Smooth muscle cell (in vitro differentiated cells): ENCODE measurements around the gene STUB1. TPM values are rescaled to one million over a fixed set of nuclear protein-coding genes. Genes with fewer than 3 reads are reported as not detected.

ENCODE experiments used
- DNase-seq: peaks from one replicate; lab custom pipeline; 2025; ENCODE audit not compliant: unreplicated experiment; lab: John Stamatoyannopoulos, UW
- H2AFZ ChIP-seq: fragments of 200-600 bp; sonication (generic); 2 replicates; pipeline ENCODE4 v1.6.0; 2016; ENCODE audit warnings: antibody characterized with exemption, low read depth, mild to moderate bottlenecking
- H3F3A ChIP-seq: fragments of 200-600 bp; sonication (generic); 2 replicates; pipeline ENCODE4 v1.6.0; 2017; ENCODE audit warnings: antibody characterized with exemption, low read depth
- H3K27ac ChIP-seq: fragments of 200-600 bp; sonication (generic); 2 replicates; pipeline ENCODE4 v1.5.1; 2016; ENCODE audit warnings: low read depth, mild to moderate bottlenecking
- H3K27me3 ChIP-seq: fragments of 200-600 bp; sonication (generic); 2 replicates; pipeline ENCODE4 v1.6.1; 2016; ENCODE audit warnings: low read depth, mild to moderate bottlenecking
- H3K36me3 ChIP-seq: fragments of 200-600 bp; sonication (generic); 2 replicates; pipeline ENCODE4 v1.5.1; 2016; ENCODE audit warnings: low read depth
- H3K4me1 ChIP-seq: fragments of 200-600 bp; sonication (generic); 2 replicates; pipeline ENCODE4 v1.5.1; 2016; ENCODE audit warnings: low read depth
- H3K4me2 ChIP-seq: fragments of 200-600 bp; sonication (generic); 2 replicates; pipeline ENCODE4 v1.6.0; 2016; ENCODE audit warnings: mild to moderate bottlenecking
- H3K4me3 ChIP-seq: fragments of 200-600 bp; sonication (generic); 2 replicates; pipeline ENCODE4 v1.5.1; 2016; ENCODE audit warnings: mild to moderate bottlenecking
- H3K79me2 ChIP-seq: fragments of 200-600 bp; sonication (generic); 2 replicates; pipeline ENCODE4 v1.6.0; 2016; ENCODE audit warnings: low read depth, mild to moderate bottlenecking
- H3K9ac ChIP-seq: fragments of 200-600 bp; sonication (generic); 2 replicates; pipeline ENCODE4 v1.6.0; 2016; ENCODE audit warnings: low read depth
- H3K9me3 ChIP-seq: fragments of 200-600 bp; sonication (generic); replicated peaks from 2 replicates; pipeline ENCODE4 v1.5.1; 2016; ENCODE audit warnings: low read depth
- H4K20me1 ChIP-seq: fragments of 200-600 bp; sonication (generic); 2 replicates; pipeline ENCODE4 v1.6.0; 2016; ENCODE audit warnings: low read depth
- CTCF ChIP-seq: fragments of 200-600 bp; sonication (generic); IDR thresholded peaks from 2 replicates; pipeline ENCODE4 v1.5.1; 2017; ENCODE audit warnings: borderline replicate concordance, mild to moderate bottlenecking, antibody characterized with exemption; ENCODE audit not compliant: insufficient read depth, poor library complexity, severe bottlenecking
- WGBS: methylation state at CpG from one replicate; pipeline ENCODE4 v1.1.7; 2016; ENCODE audit warnings: low lambda C conversion rate; 5-methylcytosine and 5-hydroxymethylcytosine counted together
- polyA plus RNA-seq: library from polyadenylated mRNA; unstranded; fragments of >200 nt; fragmentation: Nextera tagmentation; extraction: Ambion mirVana; gene quantifications from 2 replicates; pipeline ENCODE4 v1.2.1, GENCODE V29; 2016
- total RNA-seq: library from RNA; depleted of rRNA; stranded (reverse); fragments of >200 nt; gene quantifications from 2 replicates; pipeline ENCODE4 v1.2.3, GENCODE V29; 2014

Gene STUB1
- total and polyA plus RNA-seq, 2 experiments from 2014 or later, result 99.0 to 196 TPM

- Histone ChIP-seq H3K9ac (no peak overlapping the region), H3K36me3 (no peaks in the 10 kb centered on the region), H3K27ac (peak overlapping the region; percentile 74), H3K4me3 (peak overlapping the region; percentile 93), H3K27me3 (no peaks in the 10 kb centered on the region), H2AFZ (no peak overlapping the region), H4K20me1 (peaks cover 33% of the 10 kb centered on the region), H3K4me1 (peaks cover 18% of the 10 kb centered on the region), H3K79me2 (peaks cover 32% of the 10 kb centered on the region), H3K4me2 (peak overlapping the region; percentile 99), H3K9me3 (no peaks in the 10 kb centered on the region), H3F3A (no peaks in the 10 kb centered on the region)
- DNase-seq, result no peak
- no peak for TF ChIP-seq CTCF
- 92% methylated on average over 28 of the region's 28 CpGs for WGBS
Observed at GRCh38 chr16:681746-682427, 1.7 kb downstream of the STUB1 start.

GRCh38 chr16:682493-683395, 2.5 kb downstream of the STUB1 start:
- H3F3A ChIP-seq, result no peaks in the 10 kb centered on the region
- 93% methylated on average over 36 of the region's 36 CpGs for WGBS

GRCh38 chr16:683396-684070, 3.3 kb downstream of the STUB1 start:
- H4K20me1 ChIP-seq, result peaks cover 33% of the 10 kb centered on the region
- no peak for TF ChIP-seq CTCF
- peaks cover 18% of the 10 kb centered on the region for H3K4me1 ChIP-seq
- peak overlapping the region; percentile 95 for H3K4me2 ChIP-seq
- H3K27ac ChIP-seq, result peak overlapping the region; percentile 84
- H2AFZ ChIP-seq, result no peak overlapping the region
- H3K9me3 ChIP-seq, result no peaks in the 10 kb centered on the region
- peaks cover 32% of the 10 kb centered on the region for H3K79me2 ChIP-seq
- no peaks in the 10 kb centered on the region for H3K27me3 ChIP-seq
- DNase-seq, result no peak
- no peaks in the 10 kb centered on the region for H3K36me3 ChIP-seq
- H3K4me3 ChIP-seq, result peak overlapping the region; percentile 60
- H3F3A ChIP-seq, result no peaks in the 10 kb centered on the region
- H3K9ac ChIP-seq, result peak overlapping the region; percentile 58
- WGBS, result 17% methylated on average over 51 of the region's 57 CpGs

More at GRCh38 chr16:682493-683395, 2.5 kb downstream of the STUB1 start:
- no peak for DNase-seq
- peaks cover 18% of the 10 kb centered on the region for H3K4me1 ChIP-seq
- H3K4me3 ChIP-seq, result peak overlapping the region; percentile 60
- no peaks in the 10 kb centered on the region for H3K36me3 ChIP-seq
- no peak overlapping the region for H2AFZ ChIP-seq
- H3K4me2 ChIP-seq, result peak overlapping the region; percentile 95
- no peak overlapping the region for H3K9ac ChIP-seq
- H3K27me3 ChIP-seq, result no peaks in the 10 kb centered on the region
- peaks cover 32% of the 10 kb centered on the region for H3K79me2 ChIP-seq
- peaks cover 33% of the 10 kb centered on the region for H4K20me1 ChIP-seq
- no peak overlapping the region for H3K27ac ChIP-seq
- TF ChIP-seq CTCF, result no peak
- no peaks in the 10 kb centered on the region for H3K9me3 ChIP-seq
